HG02678 (cell line): Measurements from ENCODE around the gene SLC25A47.

ENCODE experiments used
- ATAC-seq: cut with Tn5 transposase; IDR thresholded peaks from one replicate; pipeline ENCODE4 v1.9.1; 2021; ENCODE audit warnings: mild to moderate bottlenecking, moderate library complexity; ENCODE audit not compliant: unreplicated experiment

The SLC25A47 gene

DNA sequence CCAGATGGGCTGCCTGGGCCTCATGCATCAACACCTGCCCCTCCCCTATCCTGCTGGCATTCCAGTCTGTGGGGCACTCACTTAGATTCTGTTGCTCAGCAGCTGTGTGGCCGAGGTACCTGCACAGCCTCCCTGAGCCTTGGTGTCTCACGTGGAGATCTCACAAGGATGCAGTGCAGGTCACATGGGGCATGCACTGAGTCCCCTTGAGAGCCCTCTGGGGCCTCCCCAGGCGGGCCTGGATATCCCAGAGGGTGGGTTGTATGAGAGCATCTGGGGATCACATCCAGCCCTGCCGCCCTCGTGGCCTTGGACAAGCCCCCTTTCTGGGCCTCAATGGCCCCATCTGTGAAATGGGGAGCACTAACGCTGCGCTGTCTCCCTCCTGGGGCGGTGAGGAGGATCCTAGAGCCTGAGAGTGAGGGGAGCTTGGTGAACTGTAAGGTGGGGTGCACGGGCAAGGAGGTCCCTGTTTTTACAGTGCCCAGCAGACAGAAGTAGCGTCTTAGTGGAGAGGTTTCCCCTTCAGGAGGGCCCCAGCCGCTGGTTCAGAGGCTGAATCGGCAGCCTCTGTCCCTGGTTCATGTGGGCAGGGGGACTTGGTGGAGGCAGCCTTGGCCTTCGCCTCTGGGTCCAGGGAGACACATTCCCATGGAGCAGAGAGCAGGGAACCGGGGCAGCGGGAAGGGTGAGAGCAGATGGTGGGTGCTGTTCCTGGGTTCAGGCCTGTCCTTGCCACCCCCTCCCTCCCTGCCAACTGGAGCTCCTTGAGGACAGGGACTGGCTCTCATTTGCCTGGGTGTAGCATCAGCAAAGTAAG, 791 bp upstream of the SLC25A47 start:
- ATAC-seq, result no peak

DNA sequence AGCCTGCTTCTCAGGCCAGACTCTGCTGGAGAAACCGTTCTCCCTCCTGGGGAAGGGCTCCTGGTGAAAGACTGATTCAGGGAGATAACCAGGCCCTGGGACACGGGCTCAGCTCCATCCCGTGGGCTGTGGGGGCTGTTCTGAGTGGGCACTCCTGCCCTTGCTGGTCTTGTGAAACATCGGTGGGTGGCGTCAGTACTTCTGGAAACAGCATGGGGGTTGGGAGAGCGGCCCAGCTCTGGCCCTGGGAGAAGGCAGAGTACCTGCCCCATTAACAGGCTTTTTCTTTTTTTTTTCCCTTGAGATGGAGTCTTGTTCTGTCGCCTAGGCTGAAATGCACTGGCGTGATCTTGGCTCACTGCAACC, 786 bp downstream of the SLC25A47 start:
- no peak for ATAC-seq

DNA sequence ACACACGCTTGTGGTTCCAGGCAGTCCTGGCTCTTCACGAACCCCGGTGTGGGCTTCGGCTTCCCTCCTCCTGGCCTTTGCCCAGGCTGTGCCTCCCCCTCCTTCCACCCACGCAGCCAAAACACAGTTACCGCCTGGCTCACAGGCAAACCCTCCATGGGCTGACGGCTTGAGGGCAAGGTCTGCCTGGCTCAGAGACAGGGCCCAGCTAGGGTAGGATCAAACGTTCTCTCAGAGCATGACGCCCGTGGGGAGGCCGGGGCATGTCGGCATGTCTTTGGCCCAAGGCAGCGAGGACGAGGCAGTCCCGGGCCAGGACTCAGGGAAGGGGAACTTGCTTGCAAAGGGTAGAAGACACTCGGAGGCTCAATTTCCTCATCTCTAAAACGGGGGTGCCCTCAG, 2.1 kb downstream of the SLC25A47 start:
- ATAC-seq, result no peak

DNA sequence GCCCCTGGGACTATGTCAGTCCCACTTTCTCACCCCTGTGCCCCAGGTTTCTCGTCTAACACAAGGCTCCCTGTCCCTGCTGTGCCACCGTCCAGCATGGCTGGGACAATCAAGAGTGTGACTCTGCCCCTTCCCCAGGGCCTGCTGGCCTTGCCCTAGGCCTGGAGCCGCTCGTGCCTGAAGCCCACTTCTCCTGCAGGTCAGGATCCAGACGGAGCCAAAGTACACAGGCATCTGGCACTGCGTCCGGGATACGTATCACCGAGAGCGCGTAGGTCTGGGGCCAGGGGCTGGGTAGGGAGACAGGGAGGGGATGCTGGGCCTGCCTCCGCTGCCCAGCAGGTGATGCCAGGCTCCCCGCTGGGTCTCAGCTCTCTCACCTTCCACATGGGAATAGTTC, 2.8 kb downstream of the SLC25A47 start:
- no peak for ATAC-seq

DNA sequence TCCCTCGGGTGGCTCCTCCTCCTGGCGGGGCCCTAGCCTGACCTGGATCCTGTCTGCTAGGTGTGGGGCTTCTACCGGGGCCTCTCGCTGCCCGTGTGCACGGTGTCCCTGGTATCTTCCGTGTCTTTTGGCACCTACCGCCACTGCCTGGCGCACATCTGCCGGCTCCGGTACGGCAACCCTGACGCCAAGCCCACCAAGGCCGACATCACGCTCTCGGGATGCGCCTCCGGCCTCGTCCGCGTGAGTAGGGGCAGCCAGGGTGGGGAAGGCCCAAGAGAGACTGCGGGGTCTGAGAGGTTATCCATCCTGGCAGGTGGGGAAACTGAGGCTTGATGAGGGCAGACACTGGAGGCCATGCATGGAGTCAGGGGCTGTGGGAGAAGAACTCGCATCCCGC, 4.0 kb downstream of the SLC25A47 start:
- ATAC-seq, result no peak

DNA sequence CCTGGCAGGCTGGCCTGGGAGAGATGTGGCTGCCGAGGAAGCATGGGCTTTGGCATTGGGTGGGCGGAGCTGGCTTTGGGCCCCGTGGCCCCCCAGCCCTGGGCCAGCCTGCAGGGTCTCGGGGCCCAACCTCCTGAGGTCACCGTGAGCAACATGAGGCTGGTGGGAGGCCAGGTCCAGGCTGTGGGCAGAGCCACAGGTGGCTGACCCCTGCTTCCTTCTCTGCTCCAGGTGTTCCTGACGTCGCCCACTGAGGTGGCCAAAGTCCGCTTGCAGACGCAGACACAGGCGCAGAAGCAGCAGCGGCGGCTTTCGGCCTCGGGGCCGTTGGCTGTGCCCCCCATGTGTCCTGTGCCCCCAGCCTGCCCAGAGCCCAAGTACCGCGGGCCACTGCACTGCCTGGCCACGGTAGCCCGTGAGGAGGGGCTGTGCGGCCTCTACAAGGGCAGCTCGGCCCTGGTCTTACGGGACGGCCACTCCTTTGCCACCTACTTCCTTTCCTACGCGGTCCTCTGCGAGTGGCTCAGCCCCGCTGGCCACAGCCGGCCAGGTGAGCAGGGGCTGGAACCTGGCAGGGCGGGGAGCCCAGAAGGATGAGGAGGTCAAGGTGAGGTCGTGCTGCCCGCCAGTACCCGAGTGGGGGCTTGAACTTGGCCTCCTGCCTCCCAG, 5.5 kb downstream of the SLC25A47 start:
- ATAC-seq, result no peak

DNA sequence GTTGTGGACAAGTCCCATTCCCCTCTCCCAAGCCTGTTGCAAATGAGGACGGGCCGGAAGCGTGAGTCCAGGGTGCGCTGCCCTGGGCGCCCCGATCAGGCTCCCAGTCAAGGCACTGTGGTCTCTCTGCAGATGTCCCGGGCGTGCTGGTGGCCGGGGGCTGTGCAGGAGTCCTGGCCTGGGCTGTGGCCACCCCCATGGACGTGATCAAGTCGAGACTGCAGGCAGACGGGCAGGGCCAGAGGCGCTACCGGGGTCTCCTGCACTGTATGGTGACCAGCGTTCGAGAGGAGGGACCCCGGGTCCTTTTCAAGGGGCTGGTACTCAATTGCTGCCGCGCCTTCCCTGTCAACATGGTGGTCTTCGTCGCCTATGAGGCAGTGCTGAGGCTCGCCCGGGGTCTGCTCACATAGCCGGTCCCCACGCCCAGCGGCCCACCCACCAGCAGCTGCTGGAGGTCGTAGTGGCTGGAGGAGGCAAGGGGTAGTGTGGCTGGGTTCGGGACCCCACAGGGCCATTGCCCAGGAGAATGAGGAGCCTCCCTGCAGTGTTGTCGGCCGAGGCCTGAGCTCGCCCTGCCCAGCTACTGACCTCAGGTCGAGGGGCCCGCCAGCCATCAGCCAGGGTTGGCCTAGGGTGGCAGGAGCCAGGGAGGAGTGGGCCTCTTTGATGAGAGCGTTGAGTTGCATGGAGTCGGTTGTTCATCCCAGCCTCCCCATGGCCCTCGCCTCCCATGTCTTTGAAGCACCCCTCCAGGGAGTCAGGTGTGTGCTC, 6.3 kb downstream of the SLC25A47 start:
- no peak for ATAC-seq

DNA sequence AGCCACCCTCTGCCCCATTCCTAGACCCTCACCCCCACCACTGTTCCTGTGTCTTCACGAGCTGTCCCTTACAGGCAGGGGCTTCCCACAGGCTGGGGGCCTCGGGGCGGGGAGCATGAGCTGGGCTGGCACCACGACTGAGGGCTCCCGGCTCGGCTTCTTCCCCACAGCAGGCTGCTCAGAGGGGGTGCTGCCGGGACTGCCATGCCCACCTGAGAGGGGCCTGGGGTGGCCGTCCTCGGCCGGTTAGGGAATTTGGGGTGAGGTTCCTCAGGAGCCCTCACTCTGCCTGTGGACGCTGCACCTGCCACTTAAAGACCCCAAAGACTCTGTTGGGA, 6.8 kb downstream of the SLC25A47 start:
- ATAC-seq, result no peak

DNA sequence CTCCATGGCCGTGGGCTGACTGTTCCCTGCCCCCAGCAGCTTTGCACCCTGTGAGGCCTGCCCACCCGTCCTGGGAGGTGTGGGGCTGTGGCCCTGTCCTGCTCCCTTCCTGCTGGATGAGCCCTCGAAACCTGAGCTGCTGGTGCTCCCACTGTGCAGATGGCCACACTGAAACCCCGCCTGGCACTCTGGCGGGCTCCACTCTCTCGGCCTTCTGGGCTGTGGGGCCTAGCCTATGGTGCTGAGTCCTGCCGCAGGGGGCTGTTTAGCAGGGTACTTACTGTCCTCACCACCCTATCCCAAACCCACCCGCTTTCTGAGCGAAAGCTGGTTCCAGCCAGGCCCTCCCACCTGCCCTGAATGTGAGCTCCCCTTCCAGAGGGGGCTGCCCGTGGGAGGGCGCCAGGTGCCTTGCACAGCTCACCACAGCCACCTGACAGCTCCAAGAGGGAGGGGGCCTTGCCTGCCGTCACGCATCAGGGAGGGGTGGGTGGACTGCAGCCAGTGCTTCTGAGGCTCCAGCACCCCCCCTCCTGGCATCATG, 7.3 kb downstream of the SLC25A47 start:
- ATAC-seq, result no peak

DNA sequence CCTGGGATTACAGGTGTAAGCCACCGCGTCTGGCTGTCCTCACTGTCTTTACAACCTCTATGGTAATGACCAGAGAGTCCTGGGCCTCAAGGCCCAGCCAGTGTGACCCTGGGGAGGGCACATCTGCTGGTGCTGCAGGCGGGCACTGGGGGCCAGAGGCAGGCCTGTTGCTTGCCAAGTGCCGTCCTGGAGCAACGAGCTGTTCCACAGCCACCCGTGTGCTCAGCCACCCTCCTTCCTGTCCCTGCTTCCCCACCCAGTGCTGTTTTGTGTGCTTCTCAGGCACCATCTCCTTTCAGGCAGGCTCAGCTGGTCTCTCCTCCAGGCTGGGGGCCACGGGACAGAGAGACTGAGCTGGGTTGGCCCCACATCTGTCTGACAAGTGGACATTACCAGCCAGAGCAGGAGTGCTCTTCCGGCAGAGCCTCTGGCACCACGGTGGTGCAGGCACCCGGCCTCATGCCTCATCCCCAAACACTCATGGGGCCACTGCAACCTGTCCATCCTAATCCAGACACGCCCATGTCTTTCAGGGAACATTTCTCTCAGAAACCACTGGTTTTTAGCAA, 9.0 kb downstream of the SLC25A47 start:
- ATAC-seq, result no peak

DNA sequence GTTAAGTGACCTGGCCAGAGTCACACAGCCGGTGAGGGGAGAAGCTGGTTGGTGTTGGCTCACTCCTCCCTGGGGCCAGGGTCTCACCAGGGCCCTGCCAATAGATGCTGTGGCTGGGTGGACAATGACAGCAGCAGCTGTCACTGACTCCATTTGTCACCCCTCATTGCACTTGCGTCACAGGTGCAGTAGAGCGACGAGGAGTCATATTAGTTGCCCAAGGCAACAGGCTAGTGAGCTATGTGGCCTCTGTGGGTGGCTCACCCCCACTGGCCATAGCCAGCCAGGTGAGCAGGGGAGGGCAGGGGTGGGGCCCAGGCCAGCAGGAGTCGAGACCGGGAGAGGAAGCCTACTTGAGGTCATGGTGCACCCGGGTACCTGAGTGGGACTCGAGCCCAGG, 9.7 kb downstream of the SLC25A47 start:
- no peak for ATAC-seq

DNA sequence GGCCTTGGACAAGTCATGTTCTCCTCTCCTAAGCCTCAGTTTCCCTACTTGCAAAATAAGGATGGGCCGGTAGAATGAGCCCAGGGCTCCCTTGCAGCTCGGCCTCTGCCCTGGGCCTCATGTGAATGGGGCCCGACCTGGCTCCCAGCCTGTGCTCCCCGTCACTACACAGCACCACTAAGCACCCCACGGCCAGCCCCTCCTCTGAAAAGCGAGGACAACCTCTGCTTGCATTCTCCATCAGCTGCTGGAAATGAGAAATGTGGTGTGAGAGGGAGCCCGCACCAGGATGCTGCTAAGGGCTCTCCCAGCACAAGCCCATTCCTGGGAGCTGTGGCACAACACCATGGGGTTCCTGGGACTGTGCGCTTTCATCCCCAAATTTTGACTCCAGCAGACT, 10.2 kb downstream of the SLC25A47 start:
- no peak for ATAC-seq

DNA sequence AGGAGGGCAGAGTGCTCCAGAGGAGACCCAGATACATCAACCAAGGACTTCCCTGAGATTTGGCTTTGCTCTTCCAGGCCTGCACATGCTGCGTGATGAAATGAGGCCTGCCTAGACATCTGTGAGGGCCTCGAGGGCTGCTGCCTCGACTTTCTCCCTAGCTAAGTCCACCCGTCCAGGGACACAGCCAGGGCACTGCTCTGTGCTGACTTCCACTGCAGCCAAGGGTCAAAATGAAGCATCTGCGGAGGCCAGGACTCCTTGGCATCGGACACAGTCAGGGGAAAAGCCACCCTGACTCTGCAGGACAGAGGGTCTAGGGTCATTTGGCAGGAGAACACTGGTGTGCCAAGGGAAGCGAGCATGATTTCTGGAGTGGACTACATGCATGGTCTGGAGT, 10.7 kb downstream of the SLC25A47 start:
- no peak for ATAC-seq

DNA sequence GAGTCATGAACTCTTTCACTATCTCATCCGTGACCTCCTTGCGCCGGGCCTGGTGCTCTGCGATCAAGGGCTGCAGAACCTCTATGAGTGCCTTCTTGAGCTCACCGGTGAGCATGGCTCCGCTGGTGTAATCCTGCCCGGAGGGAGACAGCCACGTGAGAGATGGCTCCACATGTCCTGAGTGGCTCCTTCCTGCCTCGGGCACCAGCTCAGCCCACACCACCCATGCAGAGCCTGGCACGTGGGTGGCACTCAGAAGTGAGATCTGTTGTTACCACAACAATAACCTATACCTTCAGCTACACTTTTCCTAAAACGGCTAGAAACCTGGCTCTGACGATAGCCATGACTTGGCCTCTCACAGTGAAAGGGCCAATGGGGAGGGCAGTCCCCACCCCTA, 11.8 kb downstream of the SLC25A47 start:
- no peak for ATAC-seq

DNA sequence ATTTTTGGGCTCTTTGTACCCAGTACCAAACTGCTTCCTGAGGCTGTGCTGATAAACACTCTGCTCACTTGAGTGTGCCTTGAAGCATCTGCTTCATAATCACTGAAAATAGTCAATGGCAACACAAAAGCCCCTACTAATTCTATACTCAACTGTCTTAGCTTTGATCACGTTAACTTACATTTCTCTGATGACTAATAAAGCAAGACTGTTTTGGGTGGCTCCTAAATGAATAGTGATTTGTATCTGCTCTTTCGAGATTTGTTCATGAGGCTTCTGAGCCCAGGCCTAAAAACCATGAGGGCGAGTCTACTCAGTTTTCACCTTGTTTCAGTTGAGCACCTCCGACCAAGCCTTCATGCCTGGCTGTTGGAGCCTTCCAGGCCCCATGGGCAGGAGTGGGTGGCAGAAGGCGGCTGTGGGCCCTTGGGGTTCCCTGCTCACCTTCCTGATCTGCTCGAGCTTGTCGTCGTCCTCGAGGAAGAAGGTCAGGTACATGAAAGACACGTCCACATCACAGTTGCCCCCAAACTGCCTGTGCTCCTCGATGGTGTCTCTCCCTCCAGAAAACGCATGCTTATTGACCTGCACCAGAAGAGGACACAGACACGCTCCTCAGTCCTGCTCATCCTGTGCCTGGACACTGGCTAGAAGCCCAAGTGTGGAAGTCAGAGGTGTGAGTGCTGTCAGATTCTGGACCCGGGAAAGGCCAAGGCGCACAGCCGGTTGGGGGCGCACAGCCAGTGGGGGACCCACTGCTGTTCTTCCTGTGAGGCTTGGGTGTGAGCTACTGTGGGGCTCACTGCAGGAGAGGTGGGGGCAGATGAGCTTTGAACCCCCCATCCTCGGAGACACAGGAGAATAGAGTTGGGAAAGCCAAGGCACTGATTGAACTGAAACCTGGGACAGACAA, 13.7 kb downstream of the SLC25A47 start:
- no peak for ATAC-seq

DNA sequence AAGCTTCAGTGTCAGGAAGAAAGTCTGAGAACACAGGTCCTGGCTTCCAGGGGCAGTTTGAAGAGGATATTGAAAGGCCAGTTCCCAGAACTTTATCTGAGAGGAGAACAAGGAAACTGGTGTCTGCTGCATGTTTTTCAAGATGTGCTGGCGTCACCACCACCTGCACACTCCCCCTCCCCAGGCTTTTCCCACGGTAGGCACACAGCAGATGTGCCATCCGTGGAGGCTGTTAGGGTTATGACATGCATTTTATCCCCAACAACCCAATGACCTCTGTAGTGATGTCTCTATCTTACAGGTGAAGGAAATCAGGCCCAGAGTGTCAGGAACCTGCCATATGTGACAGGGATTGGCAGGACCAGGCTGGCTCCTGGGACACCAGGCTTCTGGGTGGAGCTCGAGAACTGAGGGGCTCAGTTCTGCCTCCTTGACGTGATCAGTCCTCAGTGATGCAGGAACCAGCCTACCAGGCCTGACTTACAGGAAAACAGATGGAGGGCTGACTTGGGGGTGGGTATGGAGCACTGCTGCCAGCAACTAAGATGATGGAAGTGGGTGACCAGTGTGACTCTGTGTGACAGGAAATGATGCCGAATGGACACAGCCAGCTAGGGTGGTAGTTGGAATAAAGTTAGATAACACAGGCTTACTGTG, 16.8 kb downstream of the SLC25A47 start:
- ATAC-seq, result no peak

DNA sequence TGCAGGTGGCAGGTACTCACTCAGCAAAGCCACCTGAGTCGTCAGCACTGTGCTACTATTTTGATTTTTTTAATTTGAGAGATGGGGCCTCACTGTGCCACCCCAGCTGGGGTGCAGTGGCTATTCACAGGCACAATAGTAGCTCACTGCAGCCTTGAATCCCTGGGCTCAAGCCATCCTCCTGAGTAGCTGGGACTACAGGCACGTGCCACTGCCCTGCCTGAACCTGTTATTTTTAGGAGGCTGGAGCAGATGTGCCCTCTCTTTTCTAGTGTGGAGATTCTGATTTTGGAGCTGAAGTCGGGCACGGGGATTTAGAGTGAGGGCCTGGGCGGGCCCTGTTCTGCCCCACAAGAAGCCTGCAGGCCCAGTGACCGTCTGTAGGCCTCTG, 17.3 kb downstream of the SLC25A47 start:
- no peak for ATAC-seq

DNA sequence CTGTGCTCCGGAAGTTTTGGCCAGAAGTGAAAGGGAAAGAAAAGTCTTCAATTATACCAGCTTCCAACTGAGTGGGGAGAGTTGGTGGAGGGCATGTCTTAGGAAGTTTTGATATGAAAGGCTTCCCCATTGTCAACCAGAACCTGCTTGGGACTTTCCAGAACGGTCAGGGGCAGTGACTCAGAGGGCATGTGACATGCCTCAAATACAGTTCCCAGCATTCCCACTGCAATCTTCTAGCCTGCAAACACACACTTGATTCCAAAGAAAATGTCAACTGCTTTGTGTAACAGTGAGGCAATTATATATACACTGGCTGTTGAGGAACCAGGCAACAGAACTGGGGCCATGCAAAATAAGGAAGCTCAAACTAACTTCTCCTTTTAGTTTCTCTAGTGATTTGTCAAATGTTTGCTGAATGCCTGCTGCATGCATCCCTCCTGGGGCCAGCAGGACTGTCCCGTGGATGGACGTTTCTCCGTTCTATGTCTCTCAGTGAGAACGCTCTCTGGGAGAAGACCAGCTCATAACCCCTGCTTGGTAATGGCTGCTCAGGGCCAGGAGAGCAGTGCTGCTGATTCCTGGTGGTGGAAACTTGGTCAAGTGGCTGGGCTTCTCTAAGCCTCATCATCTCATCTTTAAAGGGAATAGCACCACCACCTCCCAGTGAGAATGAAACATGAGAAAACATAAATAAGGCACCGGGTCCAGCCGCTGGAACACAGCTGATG, 18.3 kb downstream of the SLC25A47 start:
- ATAC-seq, result peak; percentile 46

DNA sequence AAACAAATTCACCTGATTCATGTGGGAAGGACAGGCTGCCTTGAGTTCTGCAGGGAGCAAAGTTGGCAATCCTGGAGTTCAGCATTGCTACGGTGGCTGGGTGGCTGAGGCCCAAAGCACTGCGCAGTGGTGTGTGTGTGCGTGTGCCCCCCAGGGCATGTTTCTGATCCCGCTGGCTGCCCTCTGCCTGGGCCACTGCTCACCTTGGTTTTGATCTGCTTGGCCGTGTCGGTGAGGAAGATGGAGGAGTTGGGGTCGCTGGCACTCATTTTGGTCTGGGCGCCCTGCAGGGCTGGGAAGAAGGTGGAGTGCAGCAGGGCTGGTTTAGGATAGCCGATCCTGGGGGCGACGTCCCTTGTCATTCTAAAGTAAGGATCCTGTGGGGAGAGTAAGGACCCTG, 19.1 kb downstream of the SLC25A47 start:
- ATAC-seq, result no peak
